ENCODE data around the gene NLRP8.

DNA sequence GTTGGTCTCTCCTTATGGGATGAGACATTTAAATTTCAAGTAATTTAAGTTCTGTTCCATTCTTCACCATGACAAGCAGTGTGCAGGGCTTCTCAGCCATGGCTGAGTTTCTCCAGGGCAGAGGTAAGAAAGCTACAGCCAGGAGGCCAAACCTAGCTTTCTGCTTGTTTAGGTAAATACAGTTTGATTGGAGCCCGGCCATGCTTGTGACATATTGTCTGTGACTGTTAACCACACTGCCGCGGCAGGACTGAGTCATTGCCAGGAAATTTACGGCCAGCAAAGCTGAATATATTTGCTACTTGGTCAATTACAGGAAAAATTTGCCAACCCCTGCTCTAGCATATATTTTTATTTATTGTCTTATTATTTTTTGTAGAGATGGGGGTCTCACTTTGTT lies 10.7 kb downstream of the NLRP8 start:
- no peak for TF ChIP-seq EZH2 (IDR thresholded peaks at IDR 0.05; ENCODE audit: low read length, missing control alignments)
- TF ChIP-seq, protein P1, sequence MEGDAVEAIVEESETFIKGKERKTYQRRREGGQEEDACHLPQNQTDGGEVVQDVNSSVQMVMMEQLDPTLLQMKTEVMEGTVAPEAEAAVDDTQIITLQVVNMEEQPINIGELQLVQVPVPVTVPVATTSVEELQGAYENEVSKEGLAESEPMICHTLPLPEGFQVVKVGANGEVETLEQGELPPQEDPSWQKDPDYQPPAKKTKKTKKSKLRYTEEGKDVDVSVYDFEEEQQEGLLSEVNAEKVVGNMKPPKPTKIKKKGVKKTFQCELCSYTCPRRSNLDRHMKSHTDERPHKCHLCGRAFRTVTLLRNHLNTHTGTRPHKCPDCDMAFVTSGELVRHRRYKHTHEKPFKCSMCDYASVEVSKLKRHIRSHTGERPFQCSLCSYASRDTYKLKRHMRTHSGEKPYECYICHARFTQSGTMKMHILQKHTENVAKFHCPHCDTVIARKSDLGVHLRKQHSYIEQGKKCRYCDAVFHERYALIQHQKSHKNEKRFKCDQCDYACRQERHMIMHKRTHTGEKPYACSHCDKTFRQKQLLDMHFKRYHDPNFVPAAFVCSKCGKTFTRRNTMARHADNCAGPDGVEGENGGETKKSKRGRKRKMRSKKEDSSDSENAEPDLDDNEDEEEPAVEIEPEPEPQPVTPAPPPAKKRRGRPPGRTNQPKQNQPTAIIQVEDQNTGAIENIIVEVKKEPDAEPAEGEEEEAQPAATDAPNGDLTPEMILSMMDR (conservative IDR thresholded peaks at IDR 0.05 in 1 of 2, IDR thresholded peaks at IDR 0.05 in 1 of 2; ENCODE audit: low read depth in 1 of 2, low read length in 2 of 2): no peak

Data from fibroblast of lung (primary cell).